GM19463 (cell line): Measurements from ENCODE around the gene TMEM132C.

Source experiments
- ATAC-seq: cut with Tn5 transposase; IDR thresholded peaks from one replicate; pipeline ENCODE4 v1.9.1; 2021; ENCODE audit warnings: mild to moderate bottlenecking, moderate library complexity; ENCODE audit not compliant: unreplicated experiment

Gene TMEM132C

GRCh38 chr12:128337431-128338170 is 70.6 kb downstream of the TMEM132C start:
- ATAC-seq = no peak

- no peak for ATAC-seq
These were observed 71.6 kb downstream of the TMEM132C start for GRCh38 chr12:128338386-128339125.

GRCh38 chr12:128339126-128339520 is 72.2 kb downstream of the TMEM132C start:
- no peak for ATAC-seq

DNA sequence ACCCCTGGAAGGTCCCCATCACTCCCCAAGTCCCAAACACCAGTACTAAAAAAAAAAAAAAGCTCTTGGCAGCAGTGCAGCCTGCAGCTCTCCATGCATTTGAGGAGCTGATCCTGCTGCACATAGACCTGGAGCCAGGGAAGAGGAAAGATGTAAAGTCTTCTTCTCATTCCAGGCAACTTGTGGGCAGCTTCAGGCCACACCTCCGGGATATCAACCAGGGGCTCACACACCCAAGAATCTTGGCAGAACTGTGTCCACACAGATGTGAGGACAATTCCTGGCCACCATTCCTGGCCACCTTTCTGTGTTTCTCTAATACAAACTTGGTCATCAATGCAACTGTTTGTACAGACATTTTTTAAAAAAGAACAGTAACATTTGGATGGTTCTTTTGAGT is 72.7 kb downstream of the TMEM132C start:
- no peak for ATAC-seq

DNA sequence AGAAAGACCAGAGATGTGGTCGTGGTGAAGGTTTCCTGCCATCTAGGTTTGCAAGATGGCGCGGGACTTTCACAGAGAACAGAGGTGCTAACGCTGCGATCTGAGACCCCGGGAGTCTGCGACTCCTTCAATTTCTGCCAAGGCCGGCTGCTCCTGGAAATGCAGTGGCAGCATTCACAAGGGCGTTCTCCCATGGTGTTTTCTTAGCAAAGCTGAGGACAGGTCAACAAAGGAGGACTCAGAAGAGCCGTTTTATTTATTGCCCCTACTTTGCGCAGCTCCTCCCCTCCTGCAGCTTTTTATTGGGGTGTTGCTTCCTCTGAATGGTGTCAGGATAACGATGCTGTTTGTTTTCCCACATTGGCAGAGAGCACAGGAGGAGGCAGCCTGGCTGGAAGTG is 86.3 kb downstream of the TMEM132C start:
- no peak for ATAC-seq

- no peak for ATAC-seq
These were observed 89.6 kb downstream of the TMEM132C start for GRCh38 chr12:128356547-128356946.

GRCh38 chr12:128361400-128361995 is 94.5 kb downstream of the TMEM132C start:
- ATAC-seq = no peak

DNA sequence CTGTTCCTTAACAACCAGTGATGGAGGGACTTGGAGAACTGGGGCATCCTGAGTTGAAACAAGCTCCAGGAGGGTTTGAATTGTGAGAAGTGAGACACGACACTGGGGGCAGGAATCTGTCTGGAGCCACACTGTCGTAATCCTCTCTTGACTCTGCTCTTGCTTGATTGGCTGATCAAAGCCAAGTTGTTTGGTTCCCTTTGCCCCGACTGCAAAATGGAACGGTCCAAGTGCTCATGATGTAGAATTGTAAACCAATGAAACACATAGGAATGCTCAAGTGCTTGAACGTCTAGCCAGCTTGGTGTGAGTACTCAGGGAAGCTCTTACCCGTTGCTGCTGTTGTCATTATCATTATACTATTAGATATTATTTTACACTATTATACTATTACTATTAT is 98.1 kb downstream of the TMEM132C start:
- no peak for ATAC-seq

- ATAC-seq = no peak
These were observed 98.8 kb downstream of the TMEM132C start for GRCh38 chr12:128365651-128366231.

DNA sequence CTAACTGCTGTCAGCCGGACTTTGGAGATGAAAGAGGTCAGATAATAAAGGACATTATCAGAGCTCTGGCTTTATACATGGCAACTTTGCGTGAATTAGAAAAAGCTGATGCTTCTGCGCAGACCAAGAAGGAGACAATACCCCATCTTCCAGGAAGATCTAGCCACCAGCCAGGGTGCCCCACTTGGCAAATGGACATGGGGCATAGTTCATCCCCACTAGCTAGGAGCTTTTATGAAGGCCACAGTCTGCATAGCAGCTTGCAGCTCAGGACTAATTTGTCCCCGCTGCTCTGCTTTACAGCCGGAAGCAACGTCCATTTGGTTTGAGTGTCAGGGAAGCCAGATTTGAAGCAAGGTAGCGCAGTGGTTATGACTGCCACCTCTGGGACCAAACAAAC is 101.0 kb downstream of the TMEM132C start:
- ATAC-seq = no peak

- no peak for ATAC-seq
These were observed 114.6 kb downstream of the TMEM132C start for GRCh38 chr12:128381541-128381940.

DNA sequence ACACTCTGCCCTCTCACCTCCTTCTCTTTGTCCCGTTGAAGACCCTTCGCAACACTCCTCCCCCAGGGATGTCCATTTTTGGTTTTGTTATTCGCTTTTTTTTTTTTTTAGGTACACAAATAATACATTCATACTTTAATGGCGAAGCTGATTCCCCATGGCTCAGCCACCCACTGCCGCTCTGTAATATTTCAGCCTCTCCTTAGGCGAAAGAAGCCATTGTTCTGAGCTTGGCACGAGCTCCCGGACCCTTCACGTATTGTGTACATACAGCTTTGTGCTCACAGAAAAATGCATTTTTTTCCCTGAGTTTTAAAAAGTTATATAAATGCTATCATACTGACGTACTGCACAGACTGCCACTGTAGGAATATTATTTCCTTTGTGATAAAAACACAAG is 115.0 kb downstream of the TMEM132C start:
- ATAC-seq = no peak

DNA sequence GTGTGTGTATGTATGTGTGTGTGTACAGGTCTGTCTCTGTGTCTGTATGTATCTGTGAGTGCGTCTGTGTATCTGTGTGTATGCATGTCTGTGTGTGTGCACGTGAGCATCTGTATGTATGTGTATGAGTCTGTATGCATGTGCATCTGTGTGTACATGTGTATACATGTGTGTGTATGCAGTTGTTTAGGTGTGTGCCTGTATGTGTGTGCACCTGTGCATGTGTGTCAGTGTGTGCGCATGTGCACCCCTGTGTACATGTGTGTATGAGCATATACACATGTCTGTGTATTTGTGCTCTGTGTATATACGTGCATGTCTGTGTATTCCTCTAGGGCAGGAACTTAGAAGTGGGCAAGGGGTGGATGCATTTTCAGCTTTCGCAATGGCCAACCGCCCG is 116.0 kb downstream of the TMEM132C start:
- ATAC-seq = no peak

DNA sequence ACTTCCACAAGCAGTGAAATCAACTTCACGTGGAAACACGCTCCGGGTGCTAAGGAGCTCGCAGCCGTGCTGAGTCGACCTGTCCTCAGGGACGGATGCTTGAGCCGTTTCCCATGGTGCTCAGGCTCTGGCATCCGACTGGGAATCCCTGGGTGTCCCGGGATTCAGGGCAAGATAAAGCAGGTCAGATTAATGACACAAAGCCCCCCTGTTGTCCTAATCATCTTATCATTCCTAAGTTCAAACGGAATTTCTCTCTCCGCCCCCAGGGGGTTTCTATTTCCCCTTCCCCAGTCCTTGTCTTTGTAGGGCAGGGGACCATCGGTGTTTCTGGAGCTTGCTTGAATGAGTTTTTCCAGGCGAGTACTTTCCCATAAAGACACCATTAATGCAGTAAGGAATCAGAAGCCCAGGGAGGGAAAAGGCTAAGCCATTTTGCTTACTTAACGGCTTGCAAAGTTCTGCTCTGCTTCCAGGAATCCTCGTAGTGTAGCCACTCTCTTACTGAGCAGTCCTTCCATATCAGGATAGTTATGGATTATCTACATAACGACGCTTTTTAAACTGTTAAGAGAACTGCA is 116.5 kb downstream of the TMEM132C start:
- no peak for ATAC-seq

GRCh38 chr12:128385736-128386135 is 118.8 kb downstream of the TMEM132C start:
- no peak for ATAC-seq

DNA sequence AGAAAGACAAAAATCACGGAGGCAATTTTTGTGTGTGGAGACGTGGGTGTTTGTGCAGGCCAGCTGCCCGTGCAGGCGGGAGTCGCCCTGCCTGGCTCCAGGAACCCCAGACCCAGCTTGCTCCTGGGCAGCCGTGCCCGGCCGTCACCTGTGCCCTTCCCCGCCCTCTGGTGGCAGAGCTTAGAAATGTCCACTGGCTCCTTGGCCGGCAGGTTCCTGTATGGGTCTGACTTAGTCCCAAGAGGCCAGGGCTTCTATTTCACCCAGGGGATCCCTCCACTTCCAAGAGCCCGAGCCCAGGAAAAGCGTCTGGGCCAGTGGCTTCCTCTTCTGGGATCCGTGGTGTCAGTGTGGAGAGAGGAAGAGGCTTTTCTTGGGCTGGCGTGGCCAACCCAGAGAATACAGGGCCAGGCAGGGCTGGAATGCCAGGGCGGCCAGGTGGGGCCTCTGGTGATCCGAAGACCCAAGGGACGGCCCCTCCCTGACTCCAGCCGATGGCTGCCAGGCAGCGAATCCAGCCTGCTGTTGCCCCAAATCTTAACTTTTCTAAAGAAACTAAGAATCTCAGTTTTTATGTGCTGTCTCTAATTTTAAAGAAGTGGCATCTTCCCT is 120.9 kb downstream of the TMEM132C start:
- no peak for ATAC-seq

DNA sequence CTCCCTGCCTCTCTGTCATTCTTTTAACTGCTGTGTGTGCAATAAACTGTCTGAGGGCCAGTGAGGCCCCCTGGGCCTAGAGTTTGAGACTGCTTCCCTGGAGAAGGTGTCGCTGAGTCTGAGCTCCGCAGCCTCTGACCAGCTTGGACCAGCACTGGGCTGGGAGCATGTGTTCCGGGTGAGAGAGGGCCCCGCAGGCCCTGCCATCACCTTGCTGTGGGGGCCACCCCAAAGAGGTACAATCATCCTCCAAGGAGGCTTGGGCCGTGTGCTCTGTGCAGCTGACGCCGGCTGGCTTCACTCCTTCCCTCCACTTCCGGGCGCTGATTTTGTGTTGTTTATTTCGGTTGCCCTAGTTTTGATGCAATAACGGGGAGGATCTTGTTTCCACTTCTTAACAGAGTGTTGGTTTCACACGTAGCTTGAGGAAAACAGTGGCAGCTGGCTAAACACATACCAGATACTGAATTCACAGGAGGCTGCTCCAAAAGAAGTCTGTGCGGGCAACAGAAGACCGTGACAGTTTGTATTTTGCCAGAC is 121.6 kb downstream of the TMEM132C start:
- no peak for ATAC-seq

- ATAC-seq = no peak
These were observed 126.4 kb downstream of the TMEM132C start for GRCh38 chr12:128393346-128393745.

DNA sequence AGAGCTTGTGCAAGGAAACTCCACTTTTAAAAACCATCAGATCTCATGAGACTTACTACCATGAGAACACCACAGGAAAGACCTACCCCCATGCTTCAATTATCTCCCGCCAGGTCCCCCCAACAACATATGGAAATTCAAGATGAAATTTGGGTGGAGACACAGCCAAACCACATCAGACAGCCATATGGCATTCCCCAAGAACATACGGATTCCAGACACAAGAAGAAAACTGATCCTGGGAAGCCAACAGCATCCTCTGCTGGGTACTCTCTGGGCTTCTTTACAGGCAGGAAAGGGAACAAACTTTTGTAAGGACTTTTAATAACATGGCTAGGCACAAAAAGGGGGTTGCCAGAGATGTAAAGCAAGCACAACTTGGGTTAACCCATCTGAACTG is 127.2 kb downstream of the TMEM132C start:
- no peak for ATAC-seq

DNA sequence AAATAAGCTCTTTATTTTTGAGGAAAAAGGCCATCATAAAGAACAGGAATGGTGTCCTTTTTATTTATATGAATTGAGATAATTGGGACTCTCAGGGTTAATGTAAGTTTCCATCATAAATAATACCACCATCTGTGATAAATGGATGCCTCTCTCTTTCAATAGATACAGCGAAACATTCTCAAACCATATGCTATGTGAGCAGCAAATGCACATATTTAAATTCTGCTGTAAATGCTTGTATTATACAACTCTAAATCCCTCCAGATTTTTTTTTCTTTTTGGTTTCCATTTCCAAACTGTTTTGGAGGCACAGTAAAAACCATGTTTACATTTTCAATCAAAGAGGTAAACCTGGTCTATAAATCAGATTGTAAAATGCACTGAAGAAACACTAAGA is 132.3 kb downstream of the TMEM132C start:
- ATAC-seq = no peak
